ENCODE measurements around the gene ADAM10. TPM values are rescaled to one million over a fixed set of nuclear protein-coding genes. Genes with fewer than 3 reads are reported as not detected.

The ADAM10 gene
- total RNA-seq, 2 donors from 2014 or later: 78.8 to 92.8 TPM

GRCh38 chr15:58569455-58569854 is 180.1 kb downstream of the ADAM10 start:
- DNase-seq (ENCODE audit: low spot score in 2 of 2) (no peak), ATAC-seq (no peak)
- Mint-ChIP-seq H3K27ac (no peak overlapping the region), H3K9me3 (no peaks in the 10 kb centered on the region), H3K36me3 (no peaks in the 10 kb centered on the region)

GRCh38 chr15:58568157-58568571 is 181.3 kb downstream of the ADAM10 start:
- Mint-ChIP-seq H3K9me3 (no peaks in the 10 kb centered on the region), H3K27ac (peak overlapping the region in 1 of 2 donors; percentile 1), H3K36me3 (no peaks in the 10 kb centered on the region)
- DNase-seq (ENCODE audit: low spot score in 2 of 2) (no peak), ATAC-seq (peak; percentile 84 to 91)

- DNase-seq (ENCODE audit: low spot score in 2 of 2) (no peak), ATAC-seq (no peak)
- H3K36me3 Mint-ChIP-seq: no peaks in the 10 kb centered on the region
- H3K9me3 Mint-ChIP-seq: no peaks in the 10 kb centered on the region
- H3K27ac Mint-ChIP-seq: no peak overlapping the region
These were observed 183.5 kb downstream of the ADAM10 start for GRCh38 chr15:58566029-58566428.

- ATAC-seq (no peak), DNase-seq (ENCODE audit: low spot score in 2 of 2) (no peak)
- Mint-ChIP-seq H3K36me3 (no peaks in the 10 kb centered on the region), H3K9me3 (no peaks in the 10 kb centered on the region), H3K27ac (no peak overlapping the region)
These were observed 183.9 kb downstream of the ADAM10 start for GRCh38 chr15:58565619-58566018.

GRCh38 chr15:58564981-58565380 is 184.5 kb downstream of the ADAM10 start:
- ATAC-seq: no peak
- Mint-ChIP-seq H3K9me3 (no peaks in the 10 kb centered on the region), H3K36me3 (no peaks in the 10 kb centered on the region), H3K27ac (no peak overlapping the region)
- DNase-seq (ENCODE audit: low spot score in 2 of 2): no peak

- Mint-ChIP-seq H3K9me3 (peaks cover 0 to 5% of the 10 kb centered on the region in 2 donors), H3K36me3 (no peaks in the 10 kb centered on the region), H3K27ac (peak overlapping the region in 1 of 2 donors; percentile 30)
- no peak for ATAC-seq
- no peak for DNase-seq (ENCODE audit: low spot score in 2 of 2)
These were observed 187.4 kb downstream of the ADAM10 start for GRCh38 chr15:58562135-58562534.

DNA sequence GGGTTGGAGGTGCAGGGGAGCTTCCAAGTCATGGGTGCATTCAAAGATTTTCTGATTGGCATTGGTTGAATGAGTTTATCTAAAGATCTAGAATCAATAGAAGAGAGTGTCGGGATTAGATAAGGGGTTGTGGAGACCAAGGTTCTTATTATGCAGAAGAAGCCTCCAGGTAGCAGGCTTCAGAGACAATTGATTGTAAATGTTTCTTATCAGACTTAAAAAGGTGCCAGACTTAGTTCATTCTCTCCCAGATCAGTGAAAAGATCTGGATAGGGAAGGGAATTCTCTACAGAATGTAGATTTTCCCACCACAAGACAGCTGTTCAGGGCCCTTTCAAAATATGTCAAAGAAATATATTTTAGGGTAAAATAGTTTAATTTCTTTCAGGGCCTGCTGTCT is 188.2 kb downstream of the ADAM10 start:
- peaks cover 0 to 5% of the 10 kb centered on the region in 2 donors for H3K9me3 Mint-ChIP-seq

DNA sequence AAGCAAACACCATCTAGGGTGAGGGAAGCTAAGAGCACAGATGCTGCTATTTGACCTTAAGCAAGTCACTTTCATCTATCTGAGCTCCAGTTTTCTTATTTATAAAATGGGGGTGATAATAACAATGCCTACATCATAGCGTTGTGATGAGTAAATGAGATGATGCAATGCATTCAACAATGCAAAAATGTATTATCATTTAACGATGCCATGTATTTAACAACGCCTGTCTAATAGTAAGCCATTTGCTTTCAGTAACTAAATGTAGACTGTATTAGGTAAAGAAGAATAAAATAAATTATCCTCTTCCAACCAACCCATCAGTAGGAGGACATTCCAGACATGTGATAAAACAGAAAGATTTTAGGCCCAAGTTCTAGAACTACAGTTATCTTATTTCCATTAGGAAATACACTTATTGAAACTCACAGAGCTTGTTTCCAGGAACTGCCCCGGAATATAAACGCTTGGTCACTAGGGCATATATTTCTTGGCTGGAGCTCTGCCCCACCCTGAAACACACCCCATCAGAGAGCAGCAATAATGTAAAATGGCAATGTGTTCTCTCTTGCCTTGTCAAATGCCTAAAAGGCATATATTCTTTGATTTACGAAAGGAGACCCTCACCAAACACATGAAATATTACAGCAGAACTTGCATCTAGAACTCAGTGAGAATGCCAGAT is 189.5 kb downstream of the ADAM10 start:
- H3K27ac Mint-ChIP-seq: no peak overlapping the region
- DNase-seq (ENCODE audit: low spot score in 2 of 2) (no peak), ATAC-seq (no peak)
- H3K9me3 Mint-ChIP-seq: peaks cover 0 to 5% of the 10 kb centered on the region in 2 donors
- no peaks in the 10 kb centered on the region for H3K36me3 Mint-ChIP-seq

More for the DNA sequence above, 188.2 kb downstream of the ADAM10 start:
- no peak for ATAC-seq
- DNase-seq (ENCODE audit: low spot score in 2 of 2): no peak
- Mint-ChIP-seq H3K27ac (no peak overlapping the region), H3K36me3 (no peaks in the 10 kb centered on the region)

DNA sequence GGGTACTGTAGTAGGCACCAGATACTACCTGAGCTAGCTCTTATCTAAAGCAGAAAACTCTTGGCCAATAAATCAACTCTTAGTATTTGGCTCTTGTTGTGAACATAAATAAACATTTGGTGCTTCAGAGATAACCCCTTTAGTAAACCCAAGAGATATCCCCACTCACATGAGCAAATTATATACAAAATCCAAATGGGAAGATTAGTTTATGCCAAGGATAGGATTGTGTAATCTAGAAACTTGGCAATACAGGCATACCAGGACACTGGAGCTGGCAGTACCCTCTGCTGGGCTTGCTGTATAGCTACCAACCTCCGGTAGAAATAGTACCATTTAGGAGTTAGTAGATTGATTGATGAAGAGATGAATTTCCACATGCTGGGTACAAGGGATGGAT is 190.7 kb downstream of the ADAM10 start:
- no peaks in the 10 kb centered on the region for H3K36me3 Mint-ChIP-seq
- H3K9me3 Mint-ChIP-seq: peaks cover 0 to 5% of the 10 kb centered on the region in 2 donors
- no peak for ATAC-seq
- no peak for DNase-seq (ENCODE audit: low spot score in 2 of 2)
- no peak overlapping the region for H3K27ac Mint-ChIP-seq

GRCh38 chr15:58556541-58556940 is 193.0 kb downstream of the ADAM10 start:
- DNase-seq (ENCODE audit: low spot score in 2 of 2) (no peak), ATAC-seq (no peak)
- Mint-ChIP-seq H3K27ac (no peak overlapping the region), H3K9me3 (peaks cover 0 to 5% of the 10 kb centered on the region in 2 donors), H3K36me3 (no peaks in the 10 kb centered on the region)

GRCh38 chr15:58556028-58556361 is 193.5 kb downstream of the ADAM10 start:
- Mint-ChIP-seq H3K9me3 (peaks cover 0 to 5% of the 10 kb centered on the region in 2 donors), H3K36me3 (peaks cover 0 to 5% of the 10 kb centered on the region in 2 donors), H3K27ac (no peak overlapping the region)
- ATAC-seq (no peak), DNase-seq (ENCODE audit: low spot score in 2 of 2) (no peak)

DNA sequence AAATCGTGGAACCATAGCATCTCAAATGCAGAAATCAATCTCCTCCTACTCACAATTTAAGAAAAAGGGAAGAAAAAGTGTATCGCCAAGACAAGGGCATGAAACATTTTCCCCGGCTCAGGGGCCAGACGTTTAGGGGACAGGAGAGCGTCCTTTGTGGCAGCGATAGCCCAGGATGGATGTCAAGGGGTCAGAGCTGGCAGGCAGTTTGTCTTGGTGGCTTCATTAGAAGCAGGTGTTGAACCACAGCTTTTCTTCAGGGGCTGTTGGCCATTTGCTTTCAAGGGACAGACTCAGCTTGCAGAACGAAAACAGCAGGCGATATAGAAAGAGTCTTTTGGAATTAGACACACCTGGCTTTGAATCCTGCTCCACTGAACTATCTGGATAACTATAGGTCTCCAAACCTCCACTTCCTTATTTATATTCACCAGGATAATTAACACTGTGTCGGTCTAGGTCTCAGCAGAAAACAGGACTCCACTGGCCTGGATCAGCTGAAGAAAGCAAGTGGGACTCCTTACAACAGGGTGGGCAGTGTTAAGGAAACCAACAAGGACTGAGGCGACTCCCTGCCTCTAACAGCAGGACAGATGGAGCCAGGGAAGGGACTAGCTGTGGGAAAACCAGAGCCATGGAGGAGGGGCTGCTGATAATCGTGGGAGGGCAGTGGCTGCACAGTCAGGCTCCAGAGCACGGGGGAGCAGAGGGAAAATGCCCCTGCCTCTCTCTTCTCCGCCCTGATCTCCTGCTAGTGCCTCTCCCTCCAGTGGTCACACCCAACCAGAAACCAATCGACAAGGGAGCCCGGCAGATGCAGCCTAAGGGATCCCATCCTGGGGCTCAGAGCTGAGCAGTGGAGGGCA is 194.1 kb downstream of the ADAM10 start:
- peaks cover 0 to 5% of the 10 kb centered on the region in 2 donors for H3K9me3 Mint-ChIP-seq
- H3K27ac Mint-ChIP-seq: no peak overlapping the region
- peaks cover 0 to 7% of the 10 kb centered on the region in 2 donors for H3K36me3 Mint-ChIP-seq
- no peak for DNase-seq (ENCODE audit: low spot score in 2 of 2)
- no peak for ATAC-seq

GRCh38 chr15:58554758-58555157 is 194.7 kb downstream of the ADAM10 start:
- DNase-seq (ENCODE audit: low spot score in 2 of 2) (no peak), ATAC-seq (no peak)
- H3K27ac Mint-ChIP-seq: no peak overlapping the region
- H3K36me3 Mint-ChIP-seq: peaks cover 0 to 7% of the 10 kb centered on the region in 2 donors
- peaks cover 0 to 5% of the 10 kb centered on the region in 2 donors for H3K9me3 Mint-ChIP-seq

- ATAC-seq: no peak
- no peak for DNase-seq (ENCODE audit: low spot score in 2 of 2)
- H3K36me3 Mint-ChIP-seq: peaks cover 0 to 7% of the 10 kb centered on the region in 2 donors
- H3K27ac Mint-ChIP-seq: no peak overlapping the region
- H3K9me3 Mint-ChIP-seq: no peaks in the 10 kb centered on the region
These were observed 196.1 kb downstream of the ADAM10 start for GRCh38 chr15:58553365-58553918.

GRCh38 chr15:58552505-58553364 is 196.8 kb downstream of the ADAM10 start:
- peak overlapping the region in 1 of 2 donors; percentile 73 for H3K27ac Mint-ChIP-seq
- ATAC-seq (no peak), DNase-seq (ENCODE audit: low spot score in 2 of 2) (no peak)

GRCh38 chr15:58551764-58552504 is 197.6 kb downstream of the ADAM10 start:
- peak; percentile 54 to 58 for ATAC-seq
- H3K9me3 Mint-ChIP-seq: no peaks in the 10 kb centered on the region
- peaks cover 0 to 7% of the 10 kb centered on the region in 2 donors for H3K36me3 Mint-ChIP-seq
- no peak for DNase-seq (ENCODE audit: low spot score in 2 of 2)
- H3K27ac Mint-ChIP-seq: peak overlapping the region; percentile 61 to 73

More at GRCh38 chr15:58552505-58553364, 196.8 kb downstream of the ADAM10 start:
- no peaks in the 10 kb centered on the region for H3K9me3 Mint-ChIP-seq
- H3K36me3 Mint-ChIP-seq: peaks cover 0 to 7% of the 10 kb centered on the region in 2 donors

Measured in activated naive CD4-positive, alpha-beta T cell treated with anti-CD3 and anti-CD28 coated beads, Interleukin-2, amount 50 U/mL, for 72 hours (primary cell).